A549 (cell line): ENCODE measurements around the gene PPP4R2. TPM values are rescaled to one million over a fixed set of nuclear protein-coding genes. Genes with fewer than 3 reads are reported as not detected.

ENCODE experiments used
- ATAC-seq, 2 experiments: fragments of 200-7000 bp in 1 of 2; fragments of >200 bp in 1 of 2; cut with Nextera tagmentation in 1 of 2; cut with Tn5 transposase in 1 of 2; 3 replicates each; pipeline versions ENCODE4 v1.8.0 to v1.9.1; 2018 to 2020; ENCODE audit warnings: mild to moderate bottlenecking in 1 of 2, moderate library complexity in 1 of 2
- CTCF ChIA-PET: fragments of 300-600 bp; sonication (Branson Sonifier 250); formaldehyde crosslinking; extraction: SDS; loops from one replicate; lab custom pipeline; 2021; ENCODE audit warnings: antibody characterized with exemption, inconsistent platforms; lab: Yijun Ruan, JAX
- POLR2A ChIA-PET: fragments of 350-600 bp; formaldehyde crosslinking; extraction: SDS; loops from one replicate; lab custom pipeline; 2021; ENCODE audit warnings: antibody characterized with exemption, inconsistent platforms; lab: Yijun Ruan, JAX
- DNase-seq, 2 experiments: peaks; one replicate each; pipeline versions ENCODE4 v3.0.0 to v3.0.0-alpha.2; 2011 to 2016; ENCODE audit warnings: low read depth in 1 of 2, low spot score in 1 of 2
- FAIRE-seq: peaks from 2 replicates; lab custom pipeline; 2011; peaks lifted over from hg19 to GRCh38; lab: Jason Lieb, UNC
- H3K27ac ChIP-seq, 2 experiments: fragments of >200 bp; sonication (Bioruptor Twin); formaldehyde crosslinking; 3 replicates each; pipeline ENCODE4 v1.5.1; 2016 to 2017
- H3K4me1 ChIP-seq: fragments of >200 bp; sonication (Bioruptor Twin); formaldehyde crosslinking; 3 replicates; pipeline ENCODE4 v1.6.1; 2016
- H3K4me2 ChIP-seq: fragments of >200 bp; sonication (Bioruptor Twin); formaldehyde crosslinking; 3 replicates; pipeline ENCODE4 v1.6.1; 2016
- H3K4me3 ChIP-seq: fragments of >200 bp; sonication (Bioruptor Twin); formaldehyde crosslinking; 3 replicates; pipeline ENCODE4 v1.5.1; 2016
- H3K9me3 ChIP-seq: fragments of >200 bp; sonication (Bioruptor Twin); formaldehyde crosslinking; 3 replicates; pipeline ENCODE4 v1.6.1; 2016
- ATOH8 ChIP-seq: fragments of 250-450 bp; sonication (Bioruptor Pico); IDR thresholded peaks from 2 replicates; pipeline ENCODE4 v1.5.0; 2020; ENCODE audit warnings: low read depth, mild to moderate bottlenecking, moderate library complexity
- CBX2 ChIP-seq: fragments of 200-600 bp; sonication (generic); IDR thresholded peaks from 2 replicates; pipeline ENCODE4 v1.6.1; 2016; ENCODE audit warnings: low read depth, mild to moderate bottlenecking, borderline replicate concordance
- CBX8 ChIP-seq: fragments of 200-600 bp; sonication (generic); IDR thresholded peaks from 2 replicates; pipeline ENCODE4 v1.6.1; 2016
- CTCF ChIP-seq: fragments of >200 bp; sonication (Bioruptor Twin); formaldehyde crosslinking; IDR thresholded peaks from 3 replicates; pipeline ENCODE4 v1.5.1; 2016
- ELK1 ChIP-seq: fragments of 150-350 bp; IDR thresholded peaks from 2 replicates; pipeline ENCODE4 v1.6.1; 2014; ENCODE audit warnings: low read depth, mild to moderate bottlenecking, low read length
- FOSB ChIP-seq: fragments of 250-450 bp; sonication (Bioruptor Pico); IDR thresholded peaks from 2 replicates; pipeline ENCODE4 v1.5.0; 2020; ENCODE audit warnings: mild to moderate bottlenecking, moderate library complexity
- HES2 ChIP-seq: fragments of >200 bp; sonication (Bioruptor Twin); formaldehyde crosslinking; IDR thresholded peaks from 2 replicates; pipeline ENCODE4 v1.6.1; 2016
- HMGXB4 ChIP-seq: fragments of 250-450 bp; sonication (Bioruptor Pico); IDR thresholded peaks from 2 replicates; pipeline ENCODE4 v1.5.0; 2021; ENCODE audit warnings: mild to moderate bottlenecking, moderate library complexity, borderline replicate concordance
- HOXB5 ChIP-seq: fragments of 250-450 bp; sonication (Bioruptor Pico); IDR thresholded peaks from 2 replicates; pipeline ENCODE4 v1.5.0; 2020; ENCODE audit warnings: mild to moderate bottlenecking, moderate library complexity
- KDM5A ChIP-seq: fragments of 200-600 bp; sonication (generic); IDR thresholded peaks from 2 replicates; pipeline ENCODE4 v1.6.1; 2016; ENCODE audit warnings: antibody characterized with exemption, mild to moderate bottlenecking
- MAFK ChIP-seq: fragments of 450-650 bp; IDR thresholded peaks from 2 replicates; pipeline ENCODE4 v1.6.1; 2014; ENCODE audit not compliant: partially characterized antibody
- MYC ChIP-seq: IDR thresholded peaks from 2 replicates; pipeline ENCODE4 v1.6.1; 2012; ENCODE audit warnings: mild to moderate bottlenecking, inconsistent platforms, low read length, improper control_type of control experiment, borderline replicate concordance
- PHF8 ChIP-seq: fragments of 200-600 bp; sonication (generic); IDR thresholded peaks from 2 replicates; pipeline ENCODE4 v1.6.1; 2016; ENCODE audit warnings: low read depth, mild to moderate bottlenecking, antibody characterized with exemption, moderate library complexity, borderline replicate concordance
- RARB ChIP-seq: fragments of 250-450 bp; sonication (Bioruptor Pico); IDR thresholded peaks from 2 replicates; pipeline ENCODE4 v1.8.0; 2021; ENCODE audit warnings: mild to moderate bottlenecking, moderate library complexity
- REST ChIP-seq: fragments of 200-600 bp; sonication (generic); IDR thresholded peaks from 2 replicates; pipeline ENCODE4 v1.6.1; 2016; ENCODE audit warnings: antibody characterized with exemption, mild to moderate bottlenecking, moderate library complexity
- RNF2 ChIP-seq: fragments of 200-600 bp; sonication (generic); IDR thresholded peaks from 2 replicates; pipeline ENCODE4 v1.6.1; 2016; ENCODE audit warnings: low read depth, mild to moderate bottlenecking, antibody characterized with exemption, moderate library complexity, borderline replicate concordance
- SMC3 ChIP-seq: fragments of >200 bp; sonication (Bioruptor Twin); formaldehyde crosslinking; IDR thresholded peaks from 3 replicates; pipeline ENCODE4 v1.6.1; 2018; ENCODE audit warnings: inconsistent platforms
- SREBF2 ChIP-seq: fragments of 450-650 bp; IDR thresholded peaks from 2 replicates; pipeline ENCODE4 v1.6.1; 2014; ENCODE audit warnings: mild to moderate bottlenecking, moderate library complexity
- ZNF302 ChIP-seq: fragments of 250-450 bp; sonication (Bioruptor Pico); IDR thresholded peaks from 2 replicates; pipeline ENCODE4 v1.9.0; 2021; ENCODE audit warnings: inconsistent platforms, mild to moderate bottlenecking, moderate library complexity
- WGBS: methylation state at CpG from one replicate; pipeline ENCODE4 v1.1.6; 2017; ENCODE audit errors: missing lambda C conversion rate; 5-methylcytosine and 5-hydroxymethylcytosine counted together
- polyA plus RNA-seq, 4 experiments: library from polyadenylated mRNA; depleted of rRNA in 3 of 4; stranded (reverse); fragments of >200 nt; fragmentation: RNase III in 1 of 4; extraction: RNeasy Plus Mini Kit Qiagen cat#74134 plus additional on column Dnase treatment in 1 of 4; gene quantifications; 2 replicates in 3 of 4; 3 replicates in 1 of 4; pipeline ENCODE4 v1.2.3, GENCODE V29; 2011 to 2017

The PPP4R2 gene
- polyA plus RNA-seq, 2 of the 4 experiments (the other 2 are of a cell fraction) = 39.3 to 68.4 TPM

GRCh38 chr3:73009008-73009407 lies 12.4 kb downstream of the PPP4R2 start:
- no peaks in the 10 kb centered on the region for H3K4me1 ChIP-seq

GRCh38 chr3:73009750-73010149 lies 13.1 kb downstream of the PPP4R2 start:
- CTCF ChIA-PET = interaction anchor here (2.8 to 3.4 kb wide), 2 partner anchors 12 to 76 kb away, joined by 7 to 14 read pairs; partner anchors contain the start of gene PPP4R2
- no peak for ATAC-seq
- TF ChIP-seq REST = no peak
- TF ChIP-seq PHF8 = no peak
- no peak for TF ChIP-seq RARB (CRISPR knock-in tag)
- TF ChIP-seq MYC = no peak
- TF ChIP-seq RNF2 = no peak
- no peak for TF ChIP-seq HMGXB4 (CRISPR knock-in tag)

More at GRCh38 chr3:73009008-73009407, 12.4 kb downstream of the PPP4R2 start:
- H3K9me3 ChIP-seq = no peaks in the 10 kb centered on the region
- H3K27ac ChIP-seq = no peak overlapping the region
- TF ChIP-seq HMGXB4 (CRISPR knock-in tag) (no peak), ATOH8 (CRISPR knock-in tag) (no peak), ELK1 (no peak), CTCF (no peak), HOXB5 (CRISPR knock-in tag) (no peak), SMC3 (no peak), SREBF2 (no peak), RNF2 (no peak), CBX2 (no peak), HES2 (no peak), CBX8 (no peak), FOSB (CRISPR knock-in tag) (no peak), ZNF302 (CRISPR knock-in tag) (no peak), MAFK (no peak), KDM5A (no peak)
- H3K4me3 ChIP-seq = no peak overlapping the region
- CTCF ChIA-PET = interaction anchor here (0.9 to 3.4 kb wide), 3 partner anchors 11 to 77 kb away, joined by 3 to 14 read pairs (median 7); partner anchors contain the start of gene PPP4R2
- POLR2A ChIA-PET = no interaction called here
- ATAC-seq = no peak
- 94% methylated on average over 4 of the region's 4 CpGs for WGBS
- no peak overlapping the region for H3K4me2 ChIP-seq
- DNase-seq = no peak
- no peak for FAIRE-seq

More at GRCh38 chr3:73009750-73010149, 13.1 kb downstream of the PPP4R2 start:
- POLR2A ChIA-PET = interaction anchor here (1.1 kb wide), 1 partner anchor 15 kb away, joined by 3 read pairs; no protein-coding TSS in a partner anchor
- FAIRE-seq (no peak), DNase-seq (no peak)
- WGBS = 71% methylated on average over 3 of the region's 3 CpGs
- Histone ChIP-seq H3K9me3 (no peaks in the 10 kb centered on the region), H3K4me1 (no peaks in the 10 kb centered on the region), H3K27ac (no peak overlapping the region), H3K4me2 (no peak overlapping the region), H3K4me3 (no peak overlapping the region)
